GM04503 (cell line): Measurements from ENCODE around the gene AHCYL1.
A peak's percentile ranks its signal among the peaks of the same experiment; 100 is the strongest.

Experiments
- DNase-seq: peaks from one replicate; pipeline ENCODE4 v3.0.0-alpha.2; 2012; ENCODE audit warnings: low read depth

The AHCYL1 gene

DNA sequence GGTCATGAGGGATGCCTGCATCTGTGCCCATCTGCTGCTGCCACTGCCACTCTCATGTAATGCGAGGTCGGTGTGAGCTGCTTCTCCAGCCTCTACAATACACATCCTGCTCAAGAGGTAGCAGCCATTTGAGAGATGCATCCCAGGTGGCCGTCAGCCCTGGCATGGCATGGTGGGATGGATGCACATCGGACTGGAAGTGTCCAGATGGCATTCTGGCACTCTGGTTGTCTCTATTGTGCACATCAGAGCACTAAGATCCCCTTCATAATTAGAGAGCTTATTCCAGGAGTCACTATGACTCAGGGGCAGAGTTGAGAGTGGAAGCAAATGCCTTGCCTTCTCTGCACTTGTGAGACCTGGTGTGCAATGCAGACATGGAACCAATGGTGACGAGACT, 53.7 kb downstream of the AHCYL1 start:
- no peak for DNase-seq

DNA sequence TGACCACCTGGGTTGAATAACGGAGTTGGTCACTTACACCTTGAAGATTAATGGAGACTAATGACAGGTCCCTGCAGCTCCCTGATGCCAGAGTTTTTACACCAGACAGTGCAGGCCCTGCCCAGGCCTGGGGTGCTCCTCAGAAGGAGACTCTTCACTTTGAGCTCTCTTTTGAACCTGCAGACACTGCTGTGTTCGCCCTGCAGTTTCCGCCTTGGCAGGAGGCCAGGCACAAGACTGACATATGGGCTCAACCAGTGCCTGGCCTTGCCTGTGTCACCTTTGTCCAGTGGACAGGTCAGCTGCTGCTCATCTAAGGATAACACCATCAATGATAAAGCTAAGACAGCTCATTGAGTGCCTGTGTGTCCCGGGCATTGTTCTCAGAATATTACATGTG, 55.1 kb downstream of the AHCYL1 start:
- DNase-seq, result no peak

DNA sequence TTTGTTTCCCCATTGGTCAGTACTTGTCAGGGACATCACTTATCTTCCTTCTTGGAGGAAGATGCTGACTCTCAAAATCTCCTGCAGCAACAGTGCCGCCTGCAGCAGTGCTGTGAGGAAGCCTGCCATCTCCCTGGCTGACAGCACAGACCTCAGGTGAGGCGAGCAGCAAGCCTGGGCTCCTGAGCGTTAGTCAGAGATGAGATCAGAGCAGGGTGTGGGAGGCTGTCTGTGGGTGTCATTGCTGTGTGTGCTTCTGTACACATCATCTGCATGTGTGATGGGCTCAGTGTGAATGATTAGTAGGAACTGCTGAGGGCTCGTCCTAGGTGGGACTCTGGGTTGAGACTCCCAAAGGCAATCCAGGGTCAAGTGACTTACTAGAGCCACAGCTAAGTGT, 56.0 kb downstream of the AHCYL1 start:
- no peak for DNase-seq

DNA sequence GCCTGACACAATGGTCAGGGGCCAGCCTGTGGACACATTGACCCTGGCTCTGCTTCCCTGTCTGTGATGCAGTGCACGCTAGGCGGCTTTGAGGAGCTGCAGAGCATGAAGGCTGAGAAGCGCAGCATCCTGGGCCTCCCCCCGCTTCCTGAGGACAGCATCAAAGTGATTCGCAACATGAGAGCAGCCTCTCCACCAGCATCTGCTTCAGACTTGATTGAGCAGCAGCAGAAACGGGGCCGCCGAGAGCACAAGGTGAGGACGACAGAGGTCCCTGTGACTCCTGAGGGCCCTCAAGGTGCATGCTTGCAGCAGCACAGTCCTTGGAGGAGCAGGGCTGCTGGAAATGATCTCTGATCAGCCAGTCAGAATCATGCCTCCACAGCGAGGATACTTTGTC, 58.5 kb downstream of the AHCYL1 start:
- no peak for DNase-seq

DNA sequence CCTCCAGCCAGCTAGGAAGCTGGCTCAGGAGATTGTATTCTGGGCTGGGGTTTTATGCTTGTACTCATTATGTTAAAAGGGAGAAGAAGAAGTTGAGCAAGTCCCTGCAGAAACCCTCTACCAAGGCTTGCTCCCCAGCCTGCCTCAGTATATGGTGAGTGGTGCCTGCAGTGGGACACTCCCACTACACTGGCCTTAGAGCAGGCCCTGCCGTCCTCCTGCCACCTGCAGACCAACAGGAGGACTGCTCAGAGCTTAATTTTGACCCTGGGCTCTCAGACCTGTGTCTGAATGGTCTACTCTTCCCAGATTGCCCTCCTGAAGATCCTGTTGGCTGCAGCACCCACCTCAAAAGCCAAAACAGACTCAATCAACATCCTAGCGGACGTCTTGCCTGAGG, 62.9 kb downstream of the AHCYL1 start:
- DNase-seq, result no peak

DNA sequence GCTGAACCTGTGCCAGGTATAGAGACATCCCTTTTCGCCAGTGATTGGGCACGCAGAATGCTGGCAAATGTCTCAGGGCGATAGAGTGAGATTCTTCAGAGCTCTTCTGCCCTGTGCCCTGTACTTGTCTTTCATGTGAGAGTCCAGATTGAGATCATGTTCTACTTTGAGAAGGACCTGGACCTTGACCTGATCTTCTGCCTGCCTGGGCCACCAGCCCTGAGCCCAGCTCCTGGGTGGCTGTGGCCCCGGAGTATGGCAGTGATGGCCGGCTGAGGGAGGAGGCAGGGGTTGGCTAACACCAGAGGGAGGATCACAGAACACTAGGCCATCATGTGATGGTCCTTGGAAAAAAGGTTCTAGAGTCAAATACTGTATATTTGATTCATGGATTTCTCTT, 63.7 kb downstream of the AHCYL1 start:
- DNase-seq, result no peak

DNA sequence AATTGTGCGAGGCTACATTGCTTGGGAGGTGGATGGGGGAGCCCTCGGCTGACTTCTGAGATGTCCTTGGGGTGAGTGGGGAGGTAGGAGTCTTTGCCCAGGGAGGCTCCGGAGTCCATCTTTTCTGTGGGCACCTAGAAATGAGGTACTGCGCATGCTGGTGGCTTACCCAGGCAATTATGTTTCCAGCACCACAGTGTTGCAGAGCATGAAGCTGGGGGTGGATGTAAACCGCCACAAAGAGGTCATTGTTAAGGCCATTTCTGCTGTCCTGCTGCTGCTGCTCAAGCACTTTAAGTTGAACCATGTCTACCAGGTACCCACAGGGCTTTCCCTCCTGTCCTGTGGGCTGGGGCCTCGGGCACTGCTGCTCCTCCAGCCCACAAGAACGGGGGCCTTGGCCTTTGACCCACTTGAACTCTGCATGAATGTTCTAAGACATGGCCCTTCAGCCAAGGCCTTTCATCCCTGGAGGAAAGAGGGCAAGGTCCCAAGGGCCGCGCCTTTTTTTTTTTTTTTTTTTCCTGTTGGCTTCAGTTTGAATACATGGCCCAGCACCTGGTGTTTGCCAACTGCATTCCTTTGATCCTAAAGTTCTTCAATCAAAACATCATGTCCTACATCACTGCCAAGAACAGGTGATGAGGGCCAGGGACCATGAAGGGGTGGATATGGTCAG, 64.5 kb downstream of the AHCYL1 start:
- no peak for DNase-seq

DNA sequence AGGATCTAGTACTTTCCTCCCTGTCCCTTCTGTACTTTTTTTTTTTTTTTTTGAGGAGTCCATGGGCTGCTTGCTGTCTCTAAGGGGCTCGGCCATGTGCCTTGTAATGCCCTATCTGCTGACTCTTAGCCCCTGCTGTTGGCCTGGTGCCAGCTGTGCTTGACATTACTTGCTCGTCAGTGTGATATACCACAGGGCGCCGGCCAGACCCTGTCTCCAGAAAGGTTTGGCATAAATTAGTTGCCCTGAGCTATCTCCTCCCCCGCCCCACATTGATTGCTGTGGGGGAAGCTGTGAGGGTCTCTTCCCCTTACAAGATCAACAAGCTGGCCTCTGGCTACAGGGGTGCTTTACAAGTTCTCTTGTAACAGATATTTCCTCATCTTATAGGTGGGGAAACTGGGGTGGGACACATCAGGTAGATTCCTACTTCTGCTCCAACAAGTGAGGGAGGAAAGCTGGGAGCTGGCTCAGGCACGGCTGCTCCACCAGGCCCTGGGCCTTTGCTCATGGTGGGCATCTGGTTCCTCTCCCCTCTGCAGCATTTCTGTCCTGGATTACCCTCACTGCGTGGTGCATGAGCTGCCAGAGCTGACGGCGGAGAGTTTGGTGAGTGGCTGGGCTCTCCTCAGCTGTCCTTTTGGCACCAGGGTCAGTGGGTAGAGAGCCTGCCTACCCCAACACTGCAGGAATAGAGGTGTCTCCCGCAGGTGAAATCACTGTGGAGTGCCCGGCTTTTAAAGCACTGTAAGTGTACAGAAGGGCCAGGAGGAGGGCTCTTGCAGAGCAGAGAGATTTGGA, 65.4 kb downstream of the AHCYL1 start:
- DNase-seq, result no peak

DNA sequence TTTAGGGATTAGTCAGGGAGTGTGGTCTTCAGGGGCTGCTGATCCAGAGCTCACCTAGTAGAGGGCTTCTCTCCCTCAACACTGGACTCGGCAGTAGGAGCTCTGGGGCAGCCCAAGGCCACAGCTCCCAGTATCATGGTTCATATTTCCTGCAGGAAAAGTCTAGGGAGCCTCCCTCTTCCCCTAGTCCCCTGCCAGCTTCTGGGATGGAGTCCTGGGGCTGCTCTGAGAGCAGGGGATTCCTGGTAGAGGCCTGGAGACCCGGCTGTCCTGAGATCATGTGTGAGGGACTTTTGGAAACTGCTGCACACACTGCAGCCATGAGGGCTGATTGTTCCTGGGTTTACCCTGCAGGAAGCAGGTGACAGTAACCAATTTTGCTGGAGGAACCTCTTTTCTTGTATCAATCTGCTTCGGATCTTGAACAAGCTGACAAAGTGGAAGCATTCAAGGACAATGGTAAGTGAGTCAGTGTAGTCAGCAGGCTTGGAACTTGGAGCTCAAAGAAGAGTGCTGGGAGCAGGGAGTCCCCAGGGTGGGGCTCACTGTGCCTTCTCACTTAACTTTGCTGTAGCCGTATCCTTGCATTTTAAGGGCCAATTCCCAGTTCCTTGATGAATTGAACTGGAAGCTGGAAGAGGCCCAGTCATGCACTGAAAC, 66.2 kb downstream of the AHCYL1 start:
- DNase-seq, result no peak

DNA sequence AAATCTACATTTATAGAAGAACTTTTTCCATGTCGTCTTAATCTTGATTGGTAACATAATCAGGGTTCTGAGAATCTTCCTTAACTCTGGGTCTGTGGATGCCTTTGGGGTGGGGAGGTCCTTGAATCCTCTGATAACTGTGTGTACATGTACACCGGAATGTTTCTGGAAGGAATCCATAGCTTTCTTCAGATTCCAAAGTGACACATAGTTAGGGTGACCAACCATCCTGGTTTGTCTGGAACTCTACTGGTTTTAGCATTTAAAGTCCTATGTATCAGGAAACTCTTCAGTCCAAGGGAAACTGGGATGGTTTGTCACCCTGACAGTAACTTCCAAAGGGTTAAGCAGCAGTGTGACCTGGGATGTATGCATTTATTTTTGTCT, 66.7 kb downstream of the AHCYL1 start:
- DNase-seq, result no peak

DNA sequence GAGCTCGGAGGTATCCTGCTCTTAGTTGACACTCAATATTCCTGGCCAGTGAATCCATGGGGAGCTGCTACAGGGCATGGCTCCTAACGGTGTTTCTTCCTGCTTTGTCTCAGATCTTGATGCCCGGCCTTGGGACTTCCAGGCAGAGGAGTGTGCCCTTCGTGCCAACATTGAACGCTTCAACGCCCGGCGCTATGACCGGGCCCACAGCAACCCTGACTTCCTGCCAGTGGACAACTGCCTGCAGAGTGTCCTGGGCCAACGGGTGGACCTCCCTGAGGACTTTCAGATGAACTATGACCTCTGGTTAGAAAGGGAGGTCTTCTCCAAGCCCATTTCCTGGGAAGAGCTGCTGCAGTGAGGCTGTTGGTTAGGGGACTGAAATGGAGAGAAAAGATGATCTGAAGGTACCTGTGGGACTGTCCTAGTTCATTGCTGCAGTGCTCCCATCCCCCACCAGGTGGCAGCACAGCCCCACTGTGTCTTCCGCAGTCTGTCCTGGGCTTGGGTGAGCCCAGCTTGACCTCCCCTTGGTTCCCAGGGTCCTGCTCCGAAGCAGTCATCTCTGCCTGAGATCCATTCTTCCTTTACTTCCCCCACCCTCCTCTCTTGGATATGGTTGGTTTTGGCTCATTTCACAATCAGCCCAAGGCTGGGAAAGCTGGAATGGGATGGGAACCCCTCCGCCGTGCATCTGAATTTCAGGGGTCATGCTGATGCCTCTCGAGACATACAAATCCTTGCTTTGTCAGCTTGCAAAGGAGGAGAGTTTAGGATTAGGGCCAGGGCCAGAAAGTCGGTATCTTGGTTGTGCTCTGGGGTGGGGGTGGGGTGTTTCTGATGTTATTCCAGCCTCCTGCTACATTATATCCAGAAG, 69.2 kb downstream of the AHCYL1 start:
- no peak for DNase-seq

DNA sequence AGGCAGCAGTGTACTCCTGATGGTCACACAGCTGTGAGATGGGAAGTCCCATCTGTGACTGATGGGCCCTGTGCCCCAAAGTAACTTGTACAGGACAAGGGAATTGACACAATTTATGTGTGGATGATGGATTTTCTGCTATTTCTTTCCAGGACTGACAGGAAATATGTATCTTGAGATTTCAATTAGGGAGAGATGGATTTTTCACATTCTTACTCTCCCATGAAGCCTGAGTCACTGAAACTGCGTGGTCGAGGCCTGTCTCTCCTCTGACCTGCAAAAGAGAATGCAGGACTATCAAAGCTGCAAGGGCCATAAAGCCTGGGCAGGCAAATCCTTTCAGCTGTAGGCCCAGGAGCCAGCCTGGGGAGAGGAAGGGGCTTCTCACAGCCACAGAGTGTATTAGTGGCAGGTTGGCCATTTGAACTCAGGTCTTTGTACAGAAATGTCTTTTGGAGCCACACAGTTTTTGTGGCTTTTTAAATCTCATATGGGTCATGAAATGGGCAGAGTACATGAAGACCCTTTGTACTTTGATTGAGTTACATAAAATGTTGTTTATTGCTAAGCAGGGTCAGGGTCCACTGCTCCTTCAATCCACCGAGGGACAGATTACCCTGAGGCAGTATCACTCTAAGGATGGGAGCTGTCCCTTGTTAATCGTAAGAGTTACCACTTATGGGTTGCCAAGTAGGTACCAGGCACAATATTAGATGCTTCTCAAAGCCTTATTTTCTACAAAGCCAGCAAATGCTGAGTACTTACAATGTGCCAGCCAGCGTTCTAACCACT, 71.1 kb downstream of the AHCYL1 start:
- no peak for DNase-seq

DNA sequence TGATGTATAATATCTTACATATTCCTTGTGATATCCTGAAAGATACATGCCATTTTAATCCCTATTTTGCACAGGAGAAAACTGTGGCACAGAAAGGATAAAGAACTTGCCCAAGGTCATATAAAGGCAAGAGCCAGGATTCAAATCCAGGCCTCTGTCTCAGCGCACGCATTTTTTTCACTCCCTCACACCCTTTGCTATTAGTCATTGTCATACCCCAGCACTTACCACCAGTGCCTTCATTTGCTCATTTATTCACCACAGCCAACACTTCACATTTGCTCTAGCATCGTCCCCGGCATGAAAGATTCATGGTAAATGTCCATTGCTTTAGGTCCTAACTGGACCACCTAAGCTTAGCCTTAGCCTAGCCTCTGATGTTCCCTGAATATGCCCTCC, 71.7 kb downstream of the AHCYL1 start:
- DNase-seq, result no peak

DNA sequence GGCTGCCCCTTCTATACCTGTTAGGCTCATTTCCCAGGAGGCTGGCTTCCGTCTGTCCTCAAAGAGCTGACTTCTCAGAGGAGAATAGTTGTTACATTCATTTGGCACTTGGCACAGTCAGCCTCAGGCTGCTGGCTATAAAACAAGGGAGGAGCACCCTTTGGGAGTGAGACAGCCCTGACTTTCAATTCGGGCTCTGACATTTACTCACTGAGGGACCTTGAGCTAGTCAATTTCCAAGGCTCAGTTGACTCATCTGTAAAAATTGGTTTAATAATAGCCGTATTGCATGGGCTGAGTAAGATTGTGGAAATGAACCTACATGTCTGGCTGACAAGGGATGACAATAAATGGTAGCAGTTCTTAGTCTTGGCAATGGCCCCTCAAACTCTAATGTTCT, 72.2 kb downstream of the AHCYL1 start:
- peak; percentile 76 for DNase-seq

DNA sequence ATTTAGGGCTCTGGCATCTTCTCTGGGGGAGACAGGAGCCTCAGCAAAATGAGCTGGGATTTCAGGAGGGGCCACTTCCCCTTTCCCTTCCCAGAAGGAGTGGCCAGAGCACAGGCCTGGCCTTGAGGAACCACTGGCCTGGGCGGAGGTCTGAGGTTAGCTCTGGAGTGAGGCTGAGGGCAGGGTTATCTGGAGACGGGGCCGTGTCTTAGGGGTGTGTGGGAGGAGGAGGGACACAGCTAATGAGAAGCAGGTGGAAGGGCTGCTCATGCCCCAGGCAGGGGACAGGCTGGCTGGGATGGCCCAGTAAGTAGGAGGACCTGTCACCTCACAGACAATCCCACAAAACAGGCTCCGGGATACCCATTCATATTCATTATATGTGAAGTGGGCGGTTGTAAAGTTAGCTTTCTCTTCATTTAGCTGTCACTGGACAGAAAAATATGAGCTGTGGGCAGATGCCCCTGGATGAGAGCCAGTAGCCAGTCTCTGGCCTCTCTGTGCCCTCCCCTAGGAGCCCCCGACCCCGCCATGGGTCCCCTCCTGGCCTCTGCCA, 73.5 kb downstream of the AHCYL1 start:
- DNase-seq, result no peak

DNA sequence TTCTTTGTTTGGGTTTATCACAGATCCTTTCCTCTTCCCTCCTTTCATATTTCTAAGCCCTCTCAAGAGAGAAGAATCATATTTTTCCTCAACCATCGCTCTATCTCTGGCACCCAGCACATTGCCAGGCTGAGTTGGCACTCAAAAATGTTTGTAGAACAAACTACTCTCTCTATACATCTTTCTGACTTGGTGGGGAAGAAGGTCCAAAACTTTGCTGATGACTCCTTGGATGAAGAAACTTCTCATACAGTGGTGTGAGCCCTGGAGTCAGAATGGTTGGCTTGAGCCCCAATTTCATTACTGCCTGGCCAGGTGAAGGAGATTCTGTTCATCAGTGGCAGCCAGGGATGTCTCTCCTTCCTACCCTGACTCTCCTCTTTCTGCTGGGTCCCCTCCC, 74.0 kb downstream of the AHCYL1 start:
- no peak for DNase-seq

DNA sequence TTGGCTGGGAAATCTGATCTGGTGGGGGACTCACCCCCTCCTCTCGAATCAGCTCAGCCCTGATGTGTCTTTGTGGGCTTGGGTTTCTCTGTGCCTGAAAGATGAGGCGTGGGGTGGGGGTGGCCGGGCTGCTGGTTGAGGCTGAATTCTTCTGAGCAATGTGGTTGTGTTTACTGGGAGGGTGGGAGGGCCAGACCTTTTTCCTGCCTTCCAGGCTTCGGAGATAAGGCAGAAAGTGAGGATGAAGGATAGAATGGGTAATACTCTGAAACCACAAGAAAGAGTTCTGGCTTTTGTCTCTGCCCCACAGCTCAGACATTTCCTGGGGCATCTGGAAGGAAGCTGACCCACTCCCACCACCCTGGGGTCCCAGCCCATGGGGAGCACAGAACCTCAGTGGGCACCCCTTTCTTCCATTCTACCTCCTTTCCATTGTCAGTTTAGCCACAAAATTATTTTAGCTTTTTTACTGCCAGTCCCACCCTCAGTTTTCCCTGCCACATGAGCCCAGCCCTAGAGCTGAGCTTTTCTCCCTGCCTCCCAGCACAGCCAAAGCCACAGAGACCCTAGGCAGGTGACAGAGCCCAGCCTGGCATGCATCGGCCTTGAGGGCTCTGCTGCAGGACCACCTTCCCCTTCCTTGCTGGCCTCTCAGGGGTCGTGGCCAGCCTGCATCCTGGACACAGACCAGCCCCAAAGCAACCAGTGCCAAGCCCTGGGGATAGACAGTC, 74.7 kb downstream of the AHCYL1 start:
- DNase-seq, result no peak

DNA sequence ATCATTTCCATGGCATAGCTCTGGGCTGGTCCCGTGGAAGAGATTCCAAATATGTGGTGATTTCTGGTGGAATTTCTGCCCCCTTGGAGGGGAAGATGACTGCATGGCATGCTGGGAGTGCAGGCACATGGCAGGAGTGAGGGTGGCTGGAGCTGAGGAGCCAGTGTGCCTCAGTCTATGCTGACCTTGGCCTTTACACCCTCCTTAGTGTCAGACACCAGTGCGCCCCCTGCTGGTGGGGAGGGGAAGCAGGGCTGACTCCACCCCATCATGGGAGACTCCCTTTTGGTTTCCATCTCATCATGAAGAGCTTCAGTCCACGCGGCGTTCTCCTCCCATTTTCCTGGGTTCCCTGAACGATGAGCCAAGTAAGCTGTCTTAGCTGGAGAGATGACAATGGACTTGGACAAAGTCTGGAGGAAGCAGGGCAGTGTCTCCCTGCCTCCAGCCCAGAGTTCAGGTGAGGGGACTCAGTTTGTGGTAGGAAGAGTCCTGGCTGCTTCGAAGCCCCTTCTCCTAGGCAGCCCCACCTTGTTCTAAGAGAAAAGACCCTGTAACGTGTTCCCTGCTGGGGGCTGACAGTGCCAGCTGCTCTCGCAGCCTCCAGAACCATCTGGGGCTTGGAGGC, 75.6 kb downstream of the AHCYL1 start:
- DNase-seq, result no peak

DNA sequence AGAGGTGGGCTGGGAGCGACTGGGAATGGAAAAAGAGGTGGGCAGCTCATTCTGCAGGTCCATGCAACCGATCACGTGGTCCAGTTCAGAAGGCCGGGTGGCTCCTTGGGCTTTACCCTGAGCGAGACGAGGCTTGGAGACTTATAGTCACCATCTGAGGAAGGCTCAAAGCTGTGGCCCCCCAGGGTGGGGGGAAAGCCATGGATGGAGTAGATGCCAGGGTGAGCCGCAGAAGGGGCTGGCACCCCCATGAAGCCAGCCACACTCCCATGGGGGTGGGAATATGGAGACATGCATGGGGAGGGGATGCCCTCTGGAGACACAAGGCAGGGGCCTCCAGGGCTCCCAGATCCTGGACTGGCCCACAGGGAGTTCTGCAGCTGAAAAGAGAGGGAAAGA, 76.1 kb downstream of the AHCYL1 start:
- DNase-seq, result no peak

DNA sequence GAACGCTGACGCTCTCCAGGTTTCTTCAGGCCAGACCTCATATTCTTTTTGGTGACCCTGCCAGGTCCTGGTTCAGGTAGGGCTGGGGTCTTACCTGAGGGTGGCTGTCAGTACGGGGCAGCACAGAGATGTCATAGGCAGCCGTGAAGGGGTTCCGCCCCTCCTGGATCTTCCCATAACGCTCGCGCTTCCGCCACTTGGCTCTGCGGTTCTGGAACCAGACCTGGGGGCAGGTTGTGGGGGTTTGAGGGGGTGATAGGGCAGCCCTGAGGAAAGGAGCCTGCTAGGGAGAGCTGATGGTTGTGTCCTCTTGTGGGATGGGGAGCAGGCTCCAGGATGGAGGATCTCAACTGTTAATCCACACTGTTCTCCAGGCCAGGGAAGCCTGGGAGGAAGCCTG, 76.8 kb downstream of the AHCYL1 start:
- DNase-seq, result no peak
